Liver (tissue), 3 donors: Measurements from ENCODE around the gene ABCC8.

ENCODE experiments used
- EGR1 ChIP-seq, 2 donors: IDR thresholded peaks; 2 replicates each; pipeline ENCODE4 v1.6.1; 2016 to 2018; ENCODE audit warnings: antibody characterized with exemption in 2 of 2, low read depth in 2 of 2
- FOXA1 ChIP-seq: IDR thresholded peaks from 2 replicates; pipeline ENCODE4 v1.6.1; 2016; ENCODE audit warnings: antibody characterized with exemption
- GABPA ChIP-seq, 2 donors: IDR thresholded peaks in 1 of 2; conservative IDR thresholded peaks in 1 of 2; 2 replicates each; pipeline ENCODE4 v1.6.1; 2016; ENCODE audit warnings: antibody characterized with exemption in 2 of 2, mild to moderate bottlenecking in 1 of 2, moderate library complexity in 1 of 2
- RAD21 ChIP-seq, 2 donors: IDR thresholded peaks; 2 replicates each; pipeline ENCODE4 v1.6.1; 2016; ENCODE audit warnings: antibody characterized with exemption in 2 of 2, mild to moderate bottlenecking in 2 of 2
- TF ChIP-seq, protein P1 (sequence below): fragments of 150-350 bp; IDR thresholded peaks from 2 replicates; pipeline ENCODE4 v1.5.1; 2017; ENCODE audit warnings: improper control_type of control experiment, low read depth, low read length; ENCODE audit not compliant: missing input control
- donor health status: healthy.
- donor health status: healthy.

- no peak for TF ChIP-seq FOXA1
- TF ChIP-seq, protein P1, sequence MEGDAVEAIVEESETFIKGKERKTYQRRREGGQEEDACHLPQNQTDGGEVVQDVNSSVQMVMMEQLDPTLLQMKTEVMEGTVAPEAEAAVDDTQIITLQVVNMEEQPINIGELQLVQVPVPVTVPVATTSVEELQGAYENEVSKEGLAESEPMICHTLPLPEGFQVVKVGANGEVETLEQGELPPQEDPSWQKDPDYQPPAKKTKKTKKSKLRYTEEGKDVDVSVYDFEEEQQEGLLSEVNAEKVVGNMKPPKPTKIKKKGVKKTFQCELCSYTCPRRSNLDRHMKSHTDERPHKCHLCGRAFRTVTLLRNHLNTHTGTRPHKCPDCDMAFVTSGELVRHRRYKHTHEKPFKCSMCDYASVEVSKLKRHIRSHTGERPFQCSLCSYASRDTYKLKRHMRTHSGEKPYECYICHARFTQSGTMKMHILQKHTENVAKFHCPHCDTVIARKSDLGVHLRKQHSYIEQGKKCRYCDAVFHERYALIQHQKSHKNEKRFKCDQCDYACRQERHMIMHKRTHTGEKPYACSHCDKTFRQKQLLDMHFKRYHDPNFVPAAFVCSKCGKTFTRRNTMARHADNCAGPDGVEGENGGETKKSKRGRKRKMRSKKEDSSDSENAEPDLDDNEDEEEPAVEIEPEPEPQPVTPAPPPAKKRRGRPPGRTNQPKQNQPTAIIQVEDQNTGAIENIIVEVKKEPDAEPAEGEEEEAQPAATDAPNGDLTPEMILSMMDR = no peak
- TF ChIP-seq GABPA (IDR thresholded peaks at IDR 0.05 in 1 of 2, conservative IDR thresholded peaks at IDR 0.05 in 1 of 2) = no peak
- TF ChIP-seq EGR1 (IDR thresholded peaks at IDR 0.05; ENCODE audit: low read depth in 2 of 2) = no peak
- no peak for TF ChIP-seq RAD21 (IDR thresholded peaks at IDR 0.05)
Measured at GRCh38 chr11:17468122-17468521, 8.5 kb downstream of the ABCC8 start.
